ENCODE data around the gene DESI2.

The DESI2 gene

DNA sequence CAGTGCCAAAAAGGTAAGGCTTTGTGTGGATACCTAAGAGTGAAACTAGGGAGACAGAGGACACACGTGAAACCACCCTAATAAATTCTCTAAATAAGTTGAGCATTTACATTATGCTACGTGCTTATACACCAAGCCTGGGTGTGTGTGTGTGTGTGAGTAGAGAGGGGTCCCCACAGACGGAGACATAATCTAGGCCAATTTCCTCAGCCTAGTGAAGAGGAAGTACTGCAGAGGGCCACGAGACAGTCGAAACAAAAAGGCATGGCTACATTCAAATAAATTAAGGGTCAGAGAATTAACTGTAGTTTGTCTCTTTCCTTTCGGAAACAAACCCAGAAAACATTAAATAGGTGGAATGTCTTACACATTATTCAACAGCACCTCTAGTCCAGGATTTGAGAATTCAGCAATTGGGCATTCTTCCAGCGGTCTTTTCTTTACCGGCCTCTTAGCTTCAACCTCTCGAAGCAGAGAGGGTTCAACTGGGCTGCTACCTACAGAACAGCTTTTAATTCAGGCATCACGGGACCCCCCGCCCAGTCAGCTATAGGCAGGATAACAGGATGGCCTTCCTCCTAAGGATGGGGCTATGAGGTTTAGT is 75.0 kb downstream of the DESI2 start:
- no peak overlapping the region for H3K23ac ChIP-seq (ENCODE audit: low read length in 2 of 2)
- H2AK5ac ChIP-seq (ENCODE audit: low read length, severe bottlenecking), result no peak overlapping the region
- H3K27ac ChIP-seq (ENCODE audit: low read length, poor library complexity, severe bottlenecking), result no peak overlapping the region
- 94% methylated on average over 10 of the region's 11 CpGs for WGBS
- H3K4me1 ChIP-seq (ENCODE audit: control insufficient read depth, insufficient read depth, low read depth, low read length), result peaks cover 8% of the 10 kb centered on the region
- H2BK120ac ChIP-seq (ENCODE audit: low read depth, low read length), result no peak overlapping the region
- H2BK15ac ChIP-seq (ENCODE audit: low read depth, poor library complexity, severe bottlenecking), result no peak overlapping the region
- DNase-seq, result no peak
- no peak overlapping the region for H3K9ac ChIP-seq (ENCODE audit: low read length)
- no peaks in the 10 kb centered on the region for H3K79me1 ChIP-seq (replicated peaks; ENCODE audit: low read length, poor library complexity, severe bottlenecking)
- H3K4ac ChIP-seq (ENCODE audit: low read depth in 1 of 2, low read length in 2 of 2), result no peak overlapping the region
- H2BK5ac ChIP-seq (ENCODE audit: low read depth, low read length, poor library complexity, severe bottlenecking), result no peak overlapping the region
- no peaks in the 10 kb centered on the region for H3K36me3 ChIP-seq (ENCODE audit: control insufficient read depth in 1 of 2, insufficient read depth in 2 of 2, low read depth in 1 of 2, low read length in 2 of 2)
- no peak overlapping the region for H4K8ac ChIP-seq (ENCODE audit: low read length)
- no peak overlapping the region for H3K18ac ChIP-seq (ENCODE audit: low read depth in 1 of 2, low read length in 2 of 2)
- H3K4me2 ChIP-seq (ENCODE audit: low read length, poor library complexity, severe bottlenecking), result no peak overlapping the region
- H3K14ac ChIP-seq (ENCODE audit: low read length in 2 of 2), result no peak overlapping the region
- no peak overlapping the region for H2BK12ac ChIP-seq (ENCODE audit: low read length in 2 of 2)
- H4K91ac ChIP-seq (ENCODE audit: low read length), result no peak overlapping the region
- no peak overlapping the region for H3K4me3 ChIP-seq (ENCODE audit: insufficient read depth in 1 of 2, low read depth in 1 of 2, low read length in 2 of 2)
- peaks cover 0 to 6% of the 10 kb centered on the region in 2 experiments for H3K27me3 ChIP-seq (ENCODE audit: control insufficient read depth in 1 of 2, insufficient read depth in 1 of 2, low read length in 2 of 2)
- H3K9me3 ChIP-seq (ENCODE audit: control insufficient read depth, low read length), result no peaks in the 10 kb centered on the region
- no peak overlapping the region for H2AFZ ChIP-seq (ENCODE audit: low read depth, low read length)

DNA sequence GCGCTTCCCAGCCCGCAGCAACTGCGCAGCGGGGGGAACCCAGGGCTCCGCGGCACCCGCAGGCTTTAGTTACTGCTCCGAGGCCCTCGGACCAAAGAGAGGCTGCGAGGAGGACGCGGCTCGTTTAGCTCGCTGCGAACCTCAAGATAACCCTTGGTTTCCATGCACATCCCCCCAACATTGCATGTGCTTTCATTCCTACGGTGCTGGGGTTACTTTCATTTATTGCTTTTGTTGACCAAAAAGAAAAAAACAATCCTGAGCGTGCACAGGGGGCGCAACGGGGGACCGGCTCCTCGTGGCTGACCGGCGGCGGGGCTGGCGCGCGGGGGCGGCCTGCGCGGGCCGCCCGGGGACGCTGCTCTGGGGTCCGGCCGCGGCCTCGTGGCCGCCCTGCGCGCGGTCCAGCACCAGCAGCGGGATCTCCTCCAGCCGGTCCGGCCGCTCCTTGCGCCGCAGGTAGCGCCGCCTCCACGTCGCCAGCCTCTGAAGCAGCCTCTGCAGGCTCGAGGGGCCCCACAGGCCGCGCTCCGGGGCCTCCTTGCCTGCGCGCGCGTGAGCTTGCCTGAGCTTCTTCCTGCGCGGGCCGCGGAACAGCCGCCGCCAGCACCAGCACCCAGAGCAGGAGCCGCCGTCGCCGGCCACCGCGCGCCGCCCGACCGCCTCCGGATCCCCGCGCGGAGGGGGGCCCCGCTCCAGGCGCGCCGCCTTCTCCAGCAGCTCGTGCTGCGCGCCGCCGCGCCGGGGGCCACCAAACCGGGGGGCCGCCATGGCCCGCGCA is 77.4 kb downstream of the DESI2 start:
- Histone ChIP-seq H3K4me1 (ENCODE audit: control insufficient read depth, insufficient read depth, low read depth, low read length) (peaks cover 8% of the 10 kb centered on the region), H3K27ac (ENCODE audit: low read length, poor library complexity, severe bottlenecking) (no peak overlapping the region), H2AK5ac (ENCODE audit: low read length, severe bottlenecking) (no peak overlapping the region), H3K14ac (ENCODE audit: low read length in 2 of 2) (peak overlapping the region in 1 of 2 experiments; percentile 66), H4K91ac (ENCODE audit: low read length) (peak overlapping the region; percentile 82), H3K79me1 (replicated peaks; ENCODE audit: low read length, poor library complexity, severe bottlenecking) (no peaks in the 10 kb centered on the region), H3K9ac (ENCODE audit: low read length) (peak overlapping the region; percentile 78), H2BK15ac (ENCODE audit: low read depth, poor library complexity, severe bottlenecking) (peak overlapping the region; percentile 57), H3K4ac (ENCODE audit: low read depth in 1 of 2, low read length in 2 of 2) (peak overlapping the region; percentile 28 to 35), H2BK5ac (ENCODE audit: low read depth, low read length, poor library complexity, severe bottlenecking) (no peak overlapping the region), H2BK120ac (ENCODE audit: low read depth, low read length) (peak overlapping the region; percentile 34), H2AFZ (ENCODE audit: low read depth, low read length) (peak overlapping the region; percentile 79), H3K9me3 (ENCODE audit: control insufficient read depth, low read length) (peaks cover 4% of the 10 kb centered on the region), H3K23ac (ENCODE audit: low read length in 2 of 2) (peak overlapping the region in 1 of 2 experiments; percentile 81), H3K4me2 (ENCODE audit: low read length, poor library complexity, severe bottlenecking) (peak overlapping the region; percentile 69), H3K4me3 (ENCODE audit: insufficient read depth in 1 of 2, low read depth in 1 of 2, low read length in 2 of 2) (peak overlapping the region; percentile 63 to 80), H3K18ac (ENCODE audit: low read depth in 1 of 2, low read length in 2 of 2) (peak overlapping the region; percentile 52 to 79), H3K36me3 (ENCODE audit: control insufficient read depth in 1 of 2, insufficient read depth in 2 of 2, low read depth in 1 of 2, low read length in 2 of 2) (no peaks in the 10 kb centered on the region), H4K8ac (ENCODE audit: low read length) (peak overlapping the region; percentile 96), H2BK12ac (ENCODE audit: low read length in 2 of 2) (peak overlapping the region in 1 of 2 experiments; percentile 47), H3K27me3 (ENCODE audit: control insufficient read depth in 1 of 2, insufficient read depth in 1 of 2, low read length in 2 of 2) (peaks cover 0 to 6% of the 10 kb centered on the region in 2 experiments)
- DNase-seq, result peak; percentile 48
- WGBS, result 4% methylated on average over 72 of the region's 94 CpGs

DNA sequence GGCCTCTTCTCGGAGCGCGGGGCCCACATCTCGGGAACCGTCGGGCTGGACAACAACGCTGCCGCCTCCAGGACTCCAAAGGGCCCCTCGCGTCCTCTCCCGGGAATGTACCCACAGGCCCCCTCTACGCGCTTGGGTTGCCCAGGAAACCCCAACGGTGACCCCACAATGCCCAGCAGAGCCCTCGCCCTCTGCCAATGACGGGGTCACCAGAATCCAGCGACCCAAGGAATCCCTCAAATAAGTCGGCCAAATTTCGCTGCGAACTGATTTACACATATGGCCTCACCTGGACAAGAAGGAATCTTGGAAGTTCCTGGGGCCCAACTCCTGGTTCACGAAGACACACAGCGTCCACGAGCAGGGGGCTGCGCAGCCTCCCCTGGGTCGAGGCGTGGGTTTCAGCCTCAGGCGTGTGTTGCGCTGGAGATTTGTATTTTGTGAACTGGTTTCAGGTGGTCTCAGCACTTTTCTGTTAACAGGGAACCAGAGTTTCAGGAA is 78.1 kb downstream of the DESI2 start:
- H3K27me3 ChIP-seq (ENCODE audit: control insufficient read depth in 1 of 2, insufficient read depth in 1 of 2, low read length in 2 of 2), result peaks cover 0 to 6% of the 10 kb centered on the region in 2 experiments
- H3K9me3 ChIP-seq (ENCODE audit: control insufficient read depth, low read length), result peaks cover 10% of the 10 kb centered on the region
- peak overlapping the region; percentile 96 for H4K8ac ChIP-seq (ENCODE audit: low read length)
- H3K4ac ChIP-seq (ENCODE audit: low read depth in 1 of 2, low read length in 2 of 2), result peak overlapping the region in 1 of 2 experiments; percentile 2
- H3K79me1 ChIP-seq (replicated peaks; ENCODE audit: low read length, poor library complexity, severe bottlenecking), result no peaks in the 10 kb centered on the region
- H4K91ac ChIP-seq (ENCODE audit: low read length), result peak overlapping the region; percentile 82
- H3K27ac ChIP-seq (ENCODE audit: low read length, poor library complexity, severe bottlenecking), result no peak overlapping the region
- peak overlapping the region; percentile 52 for H3K18ac ChIP-seq (ENCODE audit: low read depth in 1 of 2, low read length in 2 of 2)
- H3K23ac ChIP-seq (ENCODE audit: low read length in 2 of 2), result peak overlapping the region in 1 of 2 experiments; percentile 14
- no peak overlapping the region for H3K14ac ChIP-seq (ENCODE audit: low read length in 2 of 2)
- peaks cover 8% of the 10 kb centered on the region for H3K4me1 ChIP-seq (ENCODE audit: control insufficient read depth, insufficient read depth, low read depth, low read length)
- peak overlapping the region; percentile 34 for H2BK120ac ChIP-seq (ENCODE audit: low read depth, low read length)
- H2BK5ac ChIP-seq (ENCODE audit: low read depth, low read length, poor library complexity, severe bottlenecking), result no peak overlapping the region
- 50% methylated on average over 26 of the region's 28 CpGs for WGBS
- DNase-seq, result peak; percentile 6
- H2BK12ac ChIP-seq (ENCODE audit: low read length in 2 of 2), result peak overlapping the region in 1 of 2 experiments; percentile 47
- peak overlapping the region; percentile 63 to 80 for H3K4me3 ChIP-seq (ENCODE audit: insufficient read depth in 1 of 2, low read depth in 1 of 2, low read length in 2 of 2)
- no peak overlapping the region for H2BK15ac ChIP-seq (ENCODE audit: low read depth, poor library complexity, severe bottlenecking)
- H3K36me3 ChIP-seq (ENCODE audit: control insufficient read depth in 1 of 2, insufficient read depth in 2 of 2, low read depth in 1 of 2, low read length in 2 of 2), result no peaks in the 10 kb centered on the region
- peak overlapping the region; percentile 69 for H3K4me2 ChIP-seq (ENCODE audit: low read length, poor library complexity, severe bottlenecking)
- H3K9ac ChIP-seq (ENCODE audit: low read length), result peak overlapping the region; percentile 78
- H2AK5ac ChIP-seq (ENCODE audit: low read length, severe bottlenecking), result no peak overlapping the region
- H2AFZ ChIP-seq (ENCODE audit: low read depth, low read length), result peak overlapping the region; percentile 79

DNA sequence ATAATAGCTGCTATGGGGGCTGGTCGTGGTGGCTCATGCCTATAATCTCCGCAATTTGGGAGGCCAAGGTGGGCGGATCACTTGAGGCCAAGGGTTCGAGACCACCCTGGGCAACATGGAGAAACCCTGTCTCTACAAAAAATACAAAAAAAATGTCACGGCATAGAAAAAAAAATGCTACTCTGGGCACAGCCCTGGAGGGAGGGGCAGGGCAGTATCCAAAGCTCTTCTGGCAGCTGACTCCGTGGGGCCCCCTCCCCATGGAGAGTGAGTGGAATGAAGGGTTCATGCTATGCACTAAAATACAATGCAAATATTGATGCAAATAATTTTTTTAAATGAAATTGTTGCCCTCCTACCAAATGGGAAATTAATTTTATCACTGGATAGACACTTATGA is 78.7 kb downstream of the DESI2 start:
- no peaks in the 10 kb centered on the region for H3K79me1 ChIP-seq (replicated peaks; ENCODE audit: low read length, poor library complexity, severe bottlenecking)
- H4K8ac ChIP-seq (ENCODE audit: low read length), result no peak overlapping the region
- H3K4me1 ChIP-seq (ENCODE audit: control insufficient read depth, insufficient read depth, low read depth, low read length), result peaks cover 8% of the 10 kb centered on the region
- 99% methylated on average over 5 of the region's 6 CpGs for WGBS
- H3K14ac ChIP-seq (ENCODE audit: low read length in 2 of 2), result no peak overlapping the region
- H3K9ac ChIP-seq (ENCODE audit: low read length), result no peak overlapping the region
- H2BK15ac ChIP-seq (ENCODE audit: low read depth, poor library complexity, severe bottlenecking), result no peak overlapping the region
- H3K9me3 ChIP-seq (ENCODE audit: control insufficient read depth, low read length), result peaks cover 10% of the 10 kb centered on the region
- no peak overlapping the region for H3K18ac ChIP-seq (ENCODE audit: low read depth in 1 of 2, low read length in 2 of 2)
- no peak overlapping the region for H2BK5ac ChIP-seq (ENCODE audit: low read depth, low read length, poor library complexity, severe bottlenecking)
- no peak overlapping the region for H3K4me3 ChIP-seq (ENCODE audit: insufficient read depth in 1 of 2, low read depth in 1 of 2, low read length in 2 of 2)
- no peaks in the 10 kb centered on the region for H3K36me3 ChIP-seq (ENCODE audit: control insufficient read depth in 1 of 2, insufficient read depth in 2 of 2, low read depth in 1 of 2, low read length in 2 of 2)
- no peak overlapping the region for H3K4me2 ChIP-seq (ENCODE audit: low read length, poor library complexity, severe bottlenecking)
- H3K27ac ChIP-seq (ENCODE audit: low read length, poor library complexity, severe bottlenecking), result no peak overlapping the region
- H3K4ac ChIP-seq (ENCODE audit: low read depth in 1 of 2, low read length in 2 of 2), result no peak overlapping the region
- H2BK12ac ChIP-seq (ENCODE audit: low read length in 2 of 2), result no peak overlapping the region
- no peak overlapping the region for H2AFZ ChIP-seq (ENCODE audit: low read depth, low read length)
- H2AK5ac ChIP-seq (ENCODE audit: low read length, severe bottlenecking), result no peak overlapping the region
- peaks cover 0 to 6% of the 10 kb centered on the region in 2 experiments for H3K27me3 ChIP-seq (ENCODE audit: control insufficient read depth in 1 of 2, insufficient read depth in 1 of 2, low read length in 2 of 2)
- H4K91ac ChIP-seq (ENCODE audit: low read length), result no peak overlapping the region
- no peak overlapping the region for H3K23ac ChIP-seq (ENCODE audit: low read length in 2 of 2)
- H2BK120ac ChIP-seq (ENCODE audit: low read depth, low read length), result no peak overlapping the region
- no peak for DNase-seq
